HuH-7 (cell line): ENCODE results near the gene AVPR1B.

Experiments
- DNase-seq: peaks from one replicate; pipeline ENCODE4 v3.0.0; 2011; ENCODE audit warnings: low spot score

AVPR1B gene

GRCh38 chr1:206117151-206117948, at the start of gene AVPR1B:
Gene AVPR1B (minus strand): TSS chr1:206117388. CDS start chr1:206116890, 498 bp downstream.
- peak; percentile 56 for DNase-seq

GRCh38 chr1:206145771-206146290, 28.6 kb upstream of the AVPR1B start:
- no peak for DNase-seq

DNA sequence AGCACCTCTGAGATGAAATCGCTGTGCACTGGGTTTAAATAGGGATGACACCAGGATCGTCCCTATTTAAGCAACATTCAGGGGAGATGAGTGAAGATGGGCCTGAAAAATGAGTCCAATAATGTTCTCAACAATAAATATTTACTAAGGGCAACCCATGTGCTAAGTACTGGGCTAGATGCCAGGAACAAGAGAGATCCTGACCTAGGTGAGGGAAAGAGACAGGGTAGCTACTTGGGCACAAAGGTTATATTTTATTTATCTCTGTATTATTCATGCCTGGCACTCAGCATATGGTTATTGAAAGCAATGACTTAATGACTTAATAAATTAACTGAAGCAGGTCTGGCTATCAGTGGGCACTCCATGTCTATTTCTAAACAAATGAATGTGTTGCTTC, 27.4 kb upstream of the AVPR1B start:
- DNase-seq: no peak

- DNase-seq: no peak
Measured at GRCh38 chr1:206143537-206144172, 26.5 kb upstream of the AVPR1B start.

- no peak for DNase-seq
Measured at GRCh38 chr1:206142770-206143169, 25.6 kb upstream of the AVPR1B start.

- DNase-seq: no peak
Measured at GRCh38 chr1:206142011-206142410, 24.8 kb upstream of the AVPR1B start.

GRCh38 chr1:206136241-206136640, 19.1 kb upstream of the AVPR1B start:
- no peak for DNase-seq

DNA sequence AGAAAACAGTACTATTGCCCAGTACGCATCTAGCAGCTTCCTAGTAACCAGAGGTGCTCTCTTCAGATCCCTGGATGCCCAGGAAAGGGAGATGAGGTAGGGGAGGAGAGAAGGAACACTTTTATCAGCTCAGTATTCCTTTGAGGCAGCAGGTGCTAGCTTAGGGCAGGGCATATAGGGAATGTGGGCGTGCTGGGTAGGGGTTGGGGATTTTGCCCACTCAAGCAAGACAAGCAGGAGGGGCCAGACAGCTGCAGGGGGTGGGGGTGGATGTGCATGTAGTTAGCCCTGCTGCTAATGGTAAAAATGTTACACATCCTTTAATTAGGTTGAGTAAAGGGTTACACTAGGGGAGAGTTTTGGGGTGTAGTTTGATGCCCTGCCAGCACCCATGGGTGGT, 18.1 kb upstream of the AVPR1B start:
- no peak for DNase-seq

- DNase-seq: no peak
Measured at GRCh38 chr1:206133751-206134415, 16.7 kb upstream of the AVPR1B start.

DNA sequence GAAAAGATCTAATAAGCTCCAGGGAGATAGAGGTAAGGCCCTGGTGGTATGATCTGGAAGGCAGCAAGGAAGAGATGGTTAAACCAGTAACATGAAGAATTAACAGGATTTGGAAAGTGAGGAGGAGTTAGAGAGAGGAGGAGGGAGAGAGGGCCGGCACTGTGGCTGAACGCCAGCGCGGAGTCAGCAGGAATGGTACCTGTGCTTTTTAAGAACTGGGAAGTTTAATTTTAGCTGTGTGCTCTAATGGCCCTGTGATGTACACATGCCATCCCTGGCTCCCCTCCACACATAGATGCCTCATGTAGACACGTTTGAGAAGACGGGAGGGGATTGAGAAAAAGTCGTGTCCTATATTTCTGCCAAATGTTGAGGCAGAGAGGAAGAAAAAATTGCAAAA, 13.8 kb upstream of the AVPR1B start:
- DNase-seq: no peak

DNA sequence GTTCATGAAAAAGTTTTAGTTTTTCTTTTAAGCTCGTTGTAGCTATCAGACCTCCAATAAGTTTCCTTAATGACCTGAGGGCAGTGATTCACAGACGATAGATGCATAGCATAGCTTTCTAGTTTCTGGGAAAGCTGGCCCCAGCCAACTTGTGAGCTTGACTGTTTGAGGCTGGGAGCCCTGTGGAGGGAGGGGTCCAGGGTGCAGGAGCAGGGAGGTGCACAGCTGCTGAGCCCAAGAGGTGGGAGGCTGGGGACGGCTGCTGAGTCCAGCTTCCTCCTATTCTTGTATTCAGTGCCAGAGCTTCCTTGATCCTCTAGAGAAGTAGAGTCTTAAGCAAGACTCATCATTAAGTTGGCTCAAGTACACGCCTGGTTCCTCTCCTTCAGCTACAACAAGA, 11.0 kb upstream of the AVPR1B start:
- no peak for DNase-seq

DNA sequence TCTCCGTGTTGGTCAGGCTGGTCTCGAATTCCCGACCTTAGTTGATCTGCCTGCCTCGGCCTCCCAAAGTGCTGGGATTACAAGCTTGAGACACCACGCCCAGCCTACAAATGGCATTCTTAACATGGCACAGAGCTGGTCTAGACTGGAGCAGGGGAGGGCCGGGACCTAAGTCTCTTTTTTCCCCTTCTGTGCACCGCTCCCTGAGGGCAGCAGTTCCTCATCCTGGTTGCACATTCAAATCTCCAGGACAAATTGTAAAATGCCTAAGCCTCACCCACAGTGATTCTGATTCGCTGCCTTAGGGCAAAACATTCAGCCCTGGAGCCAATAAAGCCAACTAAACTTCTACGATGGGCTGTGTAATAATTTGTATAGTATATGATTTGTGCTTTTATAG, 10.1 kb upstream of the AVPR1B start:
- DNase-seq: no peak

DNA sequence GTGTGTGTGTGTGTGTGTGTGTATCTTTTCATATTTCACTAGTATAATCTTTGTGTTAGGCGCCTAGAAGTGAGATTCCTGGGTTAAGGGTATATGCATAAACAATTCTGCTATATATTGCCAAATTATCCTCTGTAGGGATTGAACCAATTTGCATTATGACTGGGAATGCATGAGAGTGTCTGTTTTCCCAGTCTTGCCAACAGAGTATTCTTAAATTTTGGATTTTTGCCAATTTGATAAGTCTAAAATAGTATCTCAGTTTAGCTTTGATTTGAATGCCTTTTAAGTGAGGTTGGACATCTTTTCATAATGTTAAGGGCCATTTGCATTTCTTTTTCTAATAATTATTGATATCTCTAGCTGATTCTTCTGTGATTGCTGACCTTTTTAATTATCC, 8.2 kb upstream of the AVPR1B start:
- DNase-seq: no peak

DNA sequence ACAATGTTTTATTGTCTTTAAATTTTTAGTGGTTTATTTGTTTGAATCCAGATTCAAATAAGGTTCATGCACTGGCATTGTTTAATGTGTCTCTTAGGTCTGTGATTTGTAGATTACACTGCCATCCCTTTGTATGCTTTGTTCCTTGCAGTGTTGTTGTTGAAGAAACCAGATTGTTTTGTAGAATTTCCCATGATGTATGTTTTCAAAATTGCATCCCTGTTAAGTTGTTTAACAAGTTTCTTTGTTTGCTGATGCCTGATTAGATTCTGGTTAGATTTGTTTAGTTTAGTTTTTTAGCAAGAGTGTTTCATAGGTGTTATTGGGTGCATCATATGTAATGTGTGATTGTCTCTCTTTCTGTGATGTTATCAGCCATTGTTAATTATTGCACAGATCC, 5.5 kb upstream of the AVPR1B start:
- DNase-seq: no peak

GRCh38 chr1:206121269-206121668, 4.1 kb upstream of the AVPR1B start:
- DNase-seq: no peak

DNA sequence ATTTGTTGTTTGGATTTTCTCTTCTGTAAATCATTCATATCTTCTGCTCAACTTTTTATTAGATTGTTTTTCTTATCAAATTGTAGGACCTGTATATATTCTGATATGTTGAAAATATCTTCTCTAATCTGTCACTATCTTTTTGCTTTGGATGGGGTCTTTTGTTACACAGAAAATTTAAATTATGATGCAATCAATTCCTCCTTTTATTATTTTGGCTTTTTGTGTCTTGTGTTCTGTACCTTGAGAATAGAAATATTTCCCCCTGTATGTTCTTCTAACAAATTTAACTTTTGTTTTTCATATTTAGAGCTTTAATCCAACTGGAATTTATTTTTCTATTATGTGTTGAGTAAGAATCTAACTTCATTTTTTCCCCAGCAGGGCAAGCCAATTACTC, 3.2 kb upstream of the AVPR1B start:
- DNase-seq: no peak

DNA sequence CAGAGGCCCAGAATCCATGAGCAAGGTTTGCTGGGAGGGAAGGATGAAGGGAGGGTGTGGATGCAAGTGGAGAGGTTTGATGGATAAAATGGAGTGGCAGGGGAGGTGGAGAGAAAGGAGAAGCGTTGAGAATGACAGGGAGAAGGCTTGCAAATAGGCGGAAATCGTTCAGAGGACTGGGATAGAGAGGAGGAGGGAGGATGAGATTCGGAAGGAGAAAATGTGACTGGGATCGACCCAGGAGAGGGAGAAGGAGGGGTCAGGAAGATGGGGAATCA, 376 bp downstream of the AVPR1B start:
- no peak for DNase-seq

GRCh38 chr1:206116191-206116872, 856 bp downstream of the AVPR1B start:
- DNase-seq: no peak

DNA sequence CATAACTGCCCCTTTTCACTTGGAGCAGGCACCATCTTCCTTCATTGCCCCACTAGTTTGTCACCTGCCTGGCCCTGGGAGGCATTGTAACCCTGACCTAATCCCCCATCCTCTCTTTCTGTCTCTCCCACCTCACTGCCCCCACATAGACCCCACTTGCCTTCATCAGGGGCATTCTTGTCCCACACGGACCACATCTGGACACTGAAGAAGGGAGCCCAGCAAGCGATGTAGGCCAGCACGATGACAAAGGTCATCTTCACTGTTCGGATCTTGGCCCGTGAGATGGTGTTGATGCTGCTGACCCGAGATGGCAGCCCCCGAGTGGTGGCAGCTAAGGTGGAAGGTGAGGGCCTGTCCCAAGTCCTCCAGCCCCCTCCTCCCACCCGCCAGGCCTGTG, 1.4 kb downstream of the AVPR1B start:
- no peak for DNase-seq

DNA sequence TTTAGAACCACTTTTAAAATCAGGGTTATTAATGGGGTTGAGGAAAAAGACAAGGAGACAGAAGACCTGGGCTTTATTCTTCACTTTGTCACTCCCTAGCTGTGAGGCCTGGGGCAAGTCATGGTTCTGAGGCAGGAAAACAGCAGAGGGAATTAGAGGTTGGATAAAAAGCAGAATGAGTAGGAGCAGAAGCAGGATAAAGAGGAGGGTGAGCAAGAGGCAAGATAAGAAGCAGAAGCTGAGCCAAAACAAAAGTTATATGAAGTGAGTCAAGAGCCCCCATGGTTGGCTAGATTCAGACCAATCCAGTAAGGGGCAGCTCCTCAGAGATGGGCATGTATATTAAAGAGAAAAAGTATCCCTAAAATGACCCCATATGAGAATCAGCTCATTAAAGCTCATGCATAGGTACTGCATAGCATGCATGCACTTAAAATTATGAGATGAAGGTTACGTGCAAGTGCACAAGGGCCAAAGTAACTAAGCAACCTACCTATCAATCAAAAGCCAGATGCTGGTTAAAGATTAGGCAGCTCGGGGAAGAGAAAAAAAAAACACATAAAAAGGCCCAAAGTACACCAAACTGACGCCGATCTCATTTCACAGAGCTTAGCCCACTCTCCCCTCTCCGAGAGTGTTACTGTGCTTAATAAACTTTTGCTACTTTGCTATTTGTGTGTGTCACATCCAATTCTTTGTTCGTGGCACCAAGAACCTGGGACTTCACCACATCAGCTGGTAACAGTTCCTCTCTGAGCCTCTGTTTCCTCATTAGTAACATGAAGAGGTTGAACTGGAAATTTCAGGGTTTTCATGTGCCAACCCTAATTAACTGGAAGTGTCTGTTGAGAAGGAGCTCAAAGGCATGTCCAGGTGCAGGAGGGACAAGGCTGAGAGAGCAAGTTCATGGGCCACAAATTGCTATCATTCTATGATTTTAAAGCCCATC, 2.2 kb downstream of the AVPR1B start:
- no peak for DNase-seq

DNA sequence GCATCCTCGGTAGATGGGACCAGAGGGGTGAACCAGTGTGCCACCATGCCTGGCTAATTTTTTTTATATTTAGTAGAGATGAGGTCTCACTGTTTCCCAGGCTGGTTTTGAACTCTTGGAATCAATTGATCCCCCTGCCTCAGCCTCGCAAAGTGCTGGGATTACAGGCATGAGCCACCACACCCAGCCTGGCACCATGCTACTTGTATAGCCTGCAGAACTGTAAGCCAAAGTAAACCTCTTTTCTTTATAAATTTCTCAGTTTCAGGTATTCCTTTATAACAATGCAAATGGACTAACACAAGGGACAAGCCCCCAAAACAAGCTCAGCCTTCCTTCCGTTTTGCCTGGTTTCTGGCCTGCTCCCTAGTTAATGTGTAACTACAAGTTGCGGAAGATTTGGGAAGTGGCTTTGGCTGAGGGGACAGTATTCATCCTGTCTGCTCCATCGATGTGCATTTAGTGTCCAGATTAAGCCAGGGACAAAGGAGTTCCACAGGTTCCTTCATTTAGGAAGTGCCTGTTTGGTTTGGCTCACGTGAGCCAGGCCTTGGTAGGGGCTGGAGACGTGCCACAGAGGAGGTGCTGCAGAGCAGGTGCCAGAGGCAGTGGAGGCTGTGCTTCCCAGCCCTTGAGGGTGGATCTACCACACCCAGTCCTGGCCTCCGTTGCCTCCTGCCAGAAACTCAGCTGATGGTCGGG, 4.4 kb downstream of the AVPR1B start:
- DNase-seq: peak; percentile 71
